Measurements from ENCODE around the gene CTNNA1. TPM values are rescaled to one million over a fixed set of nuclear protein-coding genes. Genes with fewer than 3 reads are reported as not detected.

Gene CTNNA1
- polyA plus RNA-seq, 1 donor (not counting 4 experiments of a cell fraction or from before 2014, with no cell fraction given), result 119 TPM

- DNase-seq (ENCODE audit: low read depth, low spot score) (no peak), FAIRE-seq (no peak)
- Histone ChIP-seq H3K4me1 (ENCODE audit: control insufficient read depth, extremely low read depth, insufficient read depth, low read length) (peaks cover 31% of the 10 kb centered on the region), H3K79me2 (ENCODE audit: control insufficient read depth, insufficient read depth, low read length) (no peaks in the 10 kb centered on the region), H3K9me3 (ENCODE audit: control insufficient read depth, low read depth, low read length) (no peaks in the 10 kb centered on the region), H3K9me1 (ENCODE audit: control insufficient read depth, extremely low read depth, insufficient read depth, low read length) (no peaks in the 10 kb centered on the region), H3K27me3 (ENCODE audit: control insufficient read depth, extremely low read depth, insufficient read depth, low read length) (no peaks in the 10 kb centered on the region), H3K4me3 (ENCODE audit: control insufficient read depth in 2 of 3, extremely low read depth in 1 of 3, insufficient read depth in 2 of 3, low read depth in 1 of 3, low read length in 3 of 3) (no peak overlapping the region), H2AFZ (ENCODE audit: control insufficient read depth, low read length) (no peak overlapping the region), H3K9ac (ENCODE audit: control insufficient read depth, extremely low read depth, insufficient read depth, low read length) (no peak overlapping the region), H3K36me3 (ENCODE audit: control insufficient read depth in 2 of 2, extremely low read depth in 1 of 2, insufficient read depth in 2 of 2, low read length in 2 of 2) (no peaks in the 10 kb centered on the region), H3K4me2 (ENCODE audit: control insufficient read depth, extremely low read depth, insufficient read depth, low read depth, low read length) (no peak overlapping the region), H3K27ac (ENCODE audit: control insufficient read depth, insufficient read depth, low read length) (no peak overlapping the region), H4K20me1 (ENCODE audit: control insufficient read depth, extremely low read depth, insufficient read depth, low read length) (no peaks in the 10 kb centered on the region)
- dilution Hi-C loops (cut with MboI; ENCODE audit: extremely low pct_ligation_motif_present, low sequenced_read_pairs), result no loop called here
- TF ChIP-seq CTCF (optimal IDR thresholded peaks at IDR 0.05 in 1 of 3, IDR thresholded peaks at IDR 0.05 in 1 of 3, conservative IDR thresholded peaks at IDR 0.05 in 1 of 3; ENCODE audit: extremely low read depth in 1 of 3, insufficient read depth in 2 of 3, low read length in 3 of 3) (no peak), EZH2 (IDR thresholded peaks at IDR 0.05; ENCODE audit: low read length) (no peak)
Measured at GRCh38 chr5:138721979-138722378, 31.2 kb upstream of the CTNNA1 start.

GRCh38 chr5:138722544-138723177, 30.6 kb upstream of the CTNNA1 start:
- no peak for DNase-seq (ENCODE audit: low read depth, low spot score)
- no peak overlapping the region for H2AFZ ChIP-seq (ENCODE audit: control insufficient read depth, low read length)
- no peaks in the 10 kb centered on the region for H3K79me2 ChIP-seq (ENCODE audit: control insufficient read depth, insufficient read depth, low read length)
- peaks cover 31% of the 10 kb centered on the region for H3K4me1 ChIP-seq (ENCODE audit: control insufficient read depth, extremely low read depth, insufficient read depth, low read length)
- no peaks in the 10 kb centered on the region for H4K20me1 ChIP-seq (ENCODE audit: control insufficient read depth, extremely low read depth, insufficient read depth, low read length)
- no peaks in the 10 kb centered on the region for H3K36me3 ChIP-seq (ENCODE audit: control insufficient read depth in 2 of 2, extremely low read depth in 1 of 2, insufficient read depth in 2 of 2, low read length in 2 of 2)
- FAIRE-seq, result no peak
- no peaks in the 10 kb centered on the region for H3K9me3 ChIP-seq (ENCODE audit: control insufficient read depth, low read depth, low read length)
- H3K4me2 ChIP-seq (ENCODE audit: control insufficient read depth, extremely low read depth, insufficient read depth, low read depth, low read length), result no peak overlapping the region
- dilution Hi-C loops (cut with MboI; ENCODE audit: extremely low pct_ligation_motif_present, low sequenced_read_pairs), result no loop called here
- H3K9ac ChIP-seq (ENCODE audit: control insufficient read depth, extremely low read depth, insufficient read depth, low read length), result no peak overlapping the region
- TF ChIP-seq CTCF (optimal IDR thresholded peaks at IDR 0.05 in 1 of 3, IDR thresholded peaks at IDR 0.05 in 1 of 3, conservative IDR thresholded peaks at IDR 0.05 in 1 of 3; ENCODE audit: extremely low read depth in 1 of 3, insufficient read depth in 2 of 3, low read length in 3 of 3), result no peak
- no peaks in the 10 kb centered on the region for H3K9me1 ChIP-seq (ENCODE audit: control insufficient read depth, extremely low read depth, insufficient read depth, low read length)
- no peak overlapping the region for H3K27ac ChIP-seq (ENCODE audit: control insufficient read depth, insufficient read depth, low read length)
- no peaks in the 10 kb centered on the region for H3K27me3 ChIP-seq (ENCODE audit: control insufficient read depth, extremely low read depth, insufficient read depth, low read length)
- H3K4me3 ChIP-seq (ENCODE audit: control insufficient read depth in 2 of 3, extremely low read depth in 1 of 3, insufficient read depth in 2 of 3, low read depth in 1 of 3, low read length in 3 of 3), result no peak overlapping the region

Measured in keratinocyte (primary cell).